Measurements from ENCODE around the gene MLPH.

Gene MLPH, protein sequence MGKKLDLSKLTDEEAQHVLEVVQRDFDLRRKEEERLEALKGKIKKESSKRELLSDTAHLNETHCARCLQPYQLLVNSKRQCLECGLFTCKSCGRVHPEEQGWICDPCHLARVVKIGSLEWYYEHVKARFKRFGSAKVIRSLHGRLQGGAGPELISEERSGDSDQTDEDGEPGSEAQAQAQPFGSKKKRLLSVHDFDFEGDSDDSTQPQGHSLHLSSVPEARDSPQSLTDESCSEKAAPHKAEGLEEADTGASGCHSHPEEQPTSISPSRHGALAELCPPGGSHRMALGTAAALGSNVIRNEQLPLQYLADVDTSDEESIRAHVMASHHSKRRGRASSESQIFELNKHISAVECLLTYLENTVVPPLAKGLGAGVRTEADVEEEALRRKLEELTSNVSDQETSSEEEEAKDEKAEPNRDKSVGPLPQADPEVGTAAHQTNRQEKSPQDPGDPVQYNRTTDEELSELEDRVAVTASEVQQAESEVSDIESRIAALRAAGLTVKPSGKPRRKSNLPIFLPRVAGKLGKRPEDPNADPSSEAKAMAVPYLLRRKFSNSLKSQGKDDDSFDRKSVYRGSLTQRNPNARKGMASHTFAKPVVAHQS

DNA sequence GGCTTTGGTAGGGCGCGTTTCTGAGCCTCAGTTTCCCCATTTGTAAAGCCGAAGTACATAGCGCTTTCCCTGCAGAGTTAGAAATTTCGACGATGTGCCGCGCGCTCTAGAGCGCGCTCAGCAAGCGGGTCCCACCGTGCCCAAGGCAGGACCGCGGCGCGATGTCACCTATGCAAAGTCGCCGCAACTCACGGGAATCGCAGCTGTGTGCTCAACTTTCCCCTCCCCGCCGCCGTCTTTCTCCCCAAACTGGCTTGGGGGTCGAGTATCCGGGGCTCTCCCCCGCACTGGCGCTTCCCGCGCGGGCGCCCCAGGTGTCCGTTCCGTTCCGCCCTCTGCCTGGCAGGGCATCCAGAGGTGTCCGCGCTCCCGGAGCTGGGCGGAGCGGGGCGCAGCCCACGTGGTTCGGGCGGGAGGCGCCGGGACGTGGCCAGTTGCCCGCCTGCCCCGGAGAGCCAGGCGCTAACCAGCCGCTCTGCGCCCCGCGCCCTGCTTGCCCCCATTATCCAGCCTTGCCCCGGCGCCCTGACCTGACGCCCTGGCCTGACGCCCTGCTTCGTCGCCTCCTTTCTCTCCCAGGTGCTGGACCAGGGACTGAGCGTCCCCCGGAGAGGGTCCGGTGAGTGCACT is at the start of gene MLPH:
TSS of gene MLPH (plus strand) at position 433 of the 630 bp plus-strand sequence. CDS start 6,176 bp downstream, outside the sequence.
- peak within 1 kb of the TSS; percentile 88 for H3K4me3 ChIP-seq (ENCODE audit: low read depth, low read length)
- no peak for DNase-seq (ENCODE audit: low read depth)
- TF ChIP-seq, protein P1, sequence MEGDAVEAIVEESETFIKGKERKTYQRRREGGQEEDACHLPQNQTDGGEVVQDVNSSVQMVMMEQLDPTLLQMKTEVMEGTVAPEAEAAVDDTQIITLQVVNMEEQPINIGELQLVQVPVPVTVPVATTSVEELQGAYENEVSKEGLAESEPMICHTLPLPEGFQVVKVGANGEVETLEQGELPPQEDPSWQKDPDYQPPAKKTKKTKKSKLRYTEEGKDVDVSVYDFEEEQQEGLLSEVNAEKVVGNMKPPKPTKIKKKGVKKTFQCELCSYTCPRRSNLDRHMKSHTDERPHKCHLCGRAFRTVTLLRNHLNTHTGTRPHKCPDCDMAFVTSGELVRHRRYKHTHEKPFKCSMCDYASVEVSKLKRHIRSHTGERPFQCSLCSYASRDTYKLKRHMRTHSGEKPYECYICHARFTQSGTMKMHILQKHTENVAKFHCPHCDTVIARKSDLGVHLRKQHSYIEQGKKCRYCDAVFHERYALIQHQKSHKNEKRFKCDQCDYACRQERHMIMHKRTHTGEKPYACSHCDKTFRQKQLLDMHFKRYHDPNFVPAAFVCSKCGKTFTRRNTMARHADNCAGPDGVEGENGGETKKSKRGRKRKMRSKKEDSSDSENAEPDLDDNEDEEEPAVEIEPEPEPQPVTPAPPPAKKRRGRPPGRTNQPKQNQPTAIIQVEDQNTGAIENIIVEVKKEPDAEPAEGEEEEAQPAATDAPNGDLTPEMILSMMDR (IDR thresholded peaks at IDR 0.05; ENCODE audit: control insufficient read depth, extremely low read depth, insufficient read depth): no peak

DNA sequence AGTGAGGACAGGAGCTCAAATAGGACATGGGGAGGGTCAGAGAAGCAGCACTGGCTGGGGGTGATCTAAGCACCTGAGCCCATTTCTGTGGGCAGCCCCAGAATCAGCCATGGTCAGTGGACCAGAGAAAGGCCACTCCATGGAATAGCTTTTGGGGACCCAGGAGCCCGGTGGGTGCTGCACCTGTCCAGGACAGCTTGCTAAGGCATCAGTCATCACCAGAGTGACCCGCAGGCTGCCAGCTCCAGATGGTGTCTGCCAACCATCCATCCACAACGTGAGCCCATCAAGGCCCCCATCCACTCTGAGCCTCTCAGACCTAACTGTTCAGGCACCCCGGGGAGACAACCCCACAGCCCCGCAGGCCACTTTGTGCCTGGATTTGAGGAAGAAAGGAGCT is 49.5 kb upstream of the MLPH start:
- H3K4me3 ChIP-seq (ENCODE audit: low read depth, low read length): no peak overlapping the region
- TF ChIP-seq, protein P1 (IDR thresholded peaks at IDR 0.05; ENCODE audit: control insufficient read depth, extremely low read depth, insufficient read depth): no peak
- no peak for DNase-seq (ENCODE audit: low read depth)

DNA sequence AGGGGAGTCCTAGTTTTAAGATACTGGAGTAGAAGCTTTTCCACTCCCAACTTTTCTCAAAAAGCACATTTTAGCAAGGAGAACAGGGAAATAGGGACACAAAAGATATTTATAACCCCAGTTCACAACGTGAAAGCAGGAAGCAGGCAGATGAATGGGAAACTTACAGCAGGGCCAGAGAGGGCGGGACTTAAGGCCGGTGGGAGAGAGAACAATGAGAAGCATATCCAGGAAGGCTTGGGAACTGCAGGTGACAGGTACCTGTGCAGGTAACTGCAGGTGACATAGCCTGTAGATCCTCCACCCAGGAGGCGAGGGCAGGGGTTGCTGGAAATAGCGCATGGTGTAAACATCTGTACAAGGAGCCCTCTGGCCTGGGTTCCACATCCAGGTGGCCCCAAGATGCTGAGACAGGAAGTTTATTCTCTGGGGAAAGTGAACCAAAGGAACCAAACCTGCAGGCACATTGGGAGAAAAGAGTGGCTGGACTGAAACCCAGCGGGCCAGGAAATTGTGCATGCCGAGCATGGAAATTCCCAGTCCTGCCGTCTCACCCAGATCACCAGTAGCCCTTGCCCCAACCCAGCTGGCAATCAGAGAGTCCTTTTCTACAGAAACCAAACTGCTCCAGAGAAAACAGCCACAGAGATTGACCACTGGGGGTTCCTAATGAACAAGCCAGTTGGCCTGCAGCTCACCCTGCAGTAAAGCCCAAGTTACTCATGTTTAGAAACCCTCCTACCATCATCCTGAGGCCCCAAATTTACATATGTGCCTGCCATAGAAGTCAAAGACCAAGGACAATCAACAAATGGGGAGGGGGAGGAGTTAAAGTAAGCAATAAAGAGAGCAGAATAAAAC is 48.7 kb upstream of the MLPH start:
- no peak overlapping the region for H3K4me3 ChIP-seq (ENCODE audit: low read depth, low read length)
- TF ChIP-seq, protein P1 (IDR thresholded peaks at IDR 0.05; ENCODE audit: control insufficient read depth, extremely low read depth, insufficient read depth): no peak
- DNase-seq (ENCODE audit: low read depth): peak; percentile 19

DNA sequence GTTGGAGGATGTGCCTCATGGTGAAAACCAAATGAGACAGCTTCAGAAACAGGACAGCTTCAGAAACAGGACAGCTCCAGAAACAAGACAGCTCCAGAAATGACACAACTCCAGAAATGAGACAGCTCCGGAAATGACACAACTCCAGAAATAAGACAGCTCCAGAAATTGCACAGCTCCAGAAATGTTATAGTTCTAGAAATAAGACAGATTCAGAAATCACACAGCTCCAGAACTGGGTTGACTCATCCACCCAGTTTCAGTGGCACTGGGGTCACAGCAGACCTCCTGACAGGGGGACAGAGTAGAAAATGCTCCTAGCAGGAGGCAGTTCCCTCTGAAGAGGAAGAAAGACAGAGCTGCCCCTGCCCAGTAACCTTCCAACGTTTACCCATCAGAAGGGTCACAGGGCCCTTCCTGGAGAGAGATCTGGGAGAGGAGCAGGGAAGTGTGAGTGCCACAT is 46.2 kb upstream of the MLPH start:
- TF ChIP-seq, protein P1 (IDR thresholded peaks at IDR 0.05; ENCODE audit: control insufficient read depth, extremely low read depth, insufficient read depth): no peak
- no peak overlapping the region for H3K4me3 ChIP-seq (ENCODE audit: low read depth, low read length)
- DNase-seq (ENCODE audit: low read depth): no peak

DNA sequence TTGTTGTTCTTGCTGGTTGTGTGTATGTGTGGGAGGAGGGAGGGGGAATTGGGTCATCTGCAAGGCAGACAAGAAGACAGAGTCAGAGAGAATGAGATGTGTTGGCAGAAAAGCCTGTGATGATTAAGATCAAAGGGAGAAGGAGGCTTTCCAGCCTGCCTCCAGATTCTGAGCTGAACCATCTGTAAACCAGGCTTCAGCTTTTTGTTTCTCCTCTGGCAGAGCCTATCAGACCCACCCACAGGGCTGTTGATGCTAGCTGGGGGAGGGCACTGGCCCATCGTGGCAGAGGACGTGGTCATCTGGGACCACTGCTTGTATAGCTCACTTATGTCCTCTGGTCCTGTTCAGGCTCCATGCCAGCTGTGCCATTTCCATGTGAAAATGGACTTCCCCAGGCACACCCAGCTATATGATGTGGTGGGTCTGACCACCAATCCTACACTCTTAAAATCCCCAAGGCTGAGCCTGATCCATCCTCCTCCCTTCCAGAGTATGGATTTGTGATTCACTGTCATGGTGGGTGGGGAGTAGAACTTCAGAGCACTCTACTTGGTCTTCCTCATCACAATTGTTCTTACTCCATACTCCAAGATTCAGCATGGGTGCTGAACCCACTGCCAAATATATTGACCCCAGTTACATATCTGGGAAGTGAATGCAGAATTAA is 45.3 kb upstream of the MLPH start:
- no peak for DNase-seq (ENCODE audit: low read depth)
- TF ChIP-seq, protein P1 (IDR thresholded peaks at IDR 0.05; ENCODE audit: control insufficient read depth, extremely low read depth, insufficient read depth): no peak

DNA sequence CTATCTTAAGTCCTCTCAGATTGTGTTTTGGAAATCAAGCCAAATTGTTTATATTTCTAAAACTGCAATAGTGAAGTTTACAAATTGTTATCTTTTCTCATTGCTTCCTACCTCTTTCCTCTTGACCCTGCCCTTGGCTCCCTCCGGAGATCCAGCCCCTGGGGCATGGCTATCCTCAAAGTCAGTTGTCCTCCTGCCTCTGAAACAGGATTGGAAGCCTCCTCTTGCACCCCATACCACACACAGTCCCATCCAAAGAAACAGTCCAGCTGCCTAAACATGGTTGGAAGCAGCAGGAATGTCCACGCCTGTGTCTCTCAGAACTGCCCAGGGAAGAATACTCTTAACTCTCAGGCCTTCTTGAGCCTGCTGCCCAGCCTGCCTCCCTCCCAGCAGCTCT is 43.0 kb upstream of the MLPH start:
- TF ChIP-seq, protein P1 (IDR thresholded peaks at IDR 0.05; ENCODE audit: control insufficient read depth, extremely low read depth, insufficient read depth): no peak
- DNase-seq (ENCODE audit: low read depth): no peak

More for the DNA sequence above, 45.3 kb upstream of the MLPH start:
- no peak overlapping the region for H3K4me3 ChIP-seq (ENCODE audit: low read depth, low read length)

More for the DNA sequence above, 43.0 kb upstream of the MLPH start:
- no peak overlapping the region for H3K4me3 ChIP-seq (ENCODE audit: low read depth, low read length)
